AG04450 (cell line): ENCODE results near the gene DHX35. TPM values are rescaled to one million over a fixed set of nuclear protein-coding genes. Genes with fewer than 3 reads are reported as not detected.
A peak's percentile ranks its signal among the peaks of the same experiment; 100 is the strongest.

Experiments
- CTCF ChIA-PET: fragments of 300-600, 350-600 bp; formaldehyde crosslinking; extraction: SDS; loops from one replicate; lab custom pipeline; 2022; ENCODE audit warnings: antibody characterized with exemption, inconsistent platforms; lab: Charles Lee
- POLR2A ChIA-PET: fragments of 350-600 bp; formaldehyde crosslinking; extraction: SDS; loops from one replicate; lab custom pipeline; 2021; ENCODE audit warnings: antibody characterized with exemption, inconsistent platforms; lab: Yijun Ruan, JAX
- DNase-seq: peaks from one replicate; pipeline ENCODE4 v3.0.0-alpha.2; 2011; ENCODE audit warnings: low read depth, low spot score
- H3K27ac ChIP-seq: one replicate; pipeline ENCODE4 v1.5.1; 2012; ENCODE audit warnings: low read depth, low read length, control low read depth
- H3K27me3 ChIP-seq: one replicate; pipeline ENCODE4 v1.6.0; 2012; ENCODE audit warnings: low read length; ENCODE audit not compliant: control insufficient read depth, insufficient read depth
- H3K4me3 ChIP-seq: 2 replicates; pipeline ENCODE4 v1.5.1; 2011; ENCODE audit warnings: mild to moderate bottlenecking, low read depth, low read length, control low read depth
- H3K9me3 ChIP-seq: 2 replicates; pipeline ENCODE4 v1.5.1; 2012; ENCODE audit warnings: low read length; ENCODE audit not compliant: control insufficient read depth, insufficient read depth
- CTCF ChIP-seq: IDR thresholded peaks from 2 replicates; pipeline ENCODE4 v1.5.1; 2011; ENCODE audit warnings: low read depth, low read length, control low read depth, inconsistent platforms
- polyA plus RNA-seq: library from polyadenylated mRNA; depleted of rRNA; stranded (reverse); fragments of >200 nt; gene quantifications from 2 replicates; pipeline ENCODE4 v1.2.3, GENCODE V29; 2011

The DHX35 gene
- polyA plus RNA-seq, 1 experiment: 14.4 TPM

- Histone ChIP-seq H3K4me3 (peak overlapping the region; percentile 93), H3K9me3 (no peaks in the 10 kb centered on the region), H3K27ac (no peak overlapping the region), H3K27me3 (no peaks in the 10 kb centered on the region)
- DNase-seq: no peak
- POLR2A ChIA-PET: interaction anchor here (0.6 kb wide), 1 partner anchor 124 kb away, joined by 5 read pairs; the partner anchor contains the start of gene FAM83D
- no peak for TF ChIP-seq CTCF
- CTCF ChIA-PET: interaction anchor here (0.6 to 8.5 kb wide), 31 partner anchors 9 to 1913 kb away, joined by 3 to 315 read pairs (median 4); partner anchors contain the start of genes DHX35 and FAM83D
Measured at GRCh38 chr20:39050555-39050902, 88.4 kb downstream of the DHX35 start.

- Histone ChIP-seq H3K27ac (no peak overlapping the region), H3K27me3 (peaks cover 8% of the 10 kb centered on the region), H3K4me3 (no peak overlapping the region), H3K9me3 (no peaks in the 10 kb centered on the region)
- ChIA-PET CTCF (interaction anchor here (8.5 kb wide), 1 partner anchor 128 kb away, joined by 196 read pairs; the partner anchor contains the start of gene FAM83D), POLR2A (no interaction called here)
- DNase-seq: no peak
- TF ChIP-seq CTCF: no peak
Measured at GRCh38 chr20:39052676-39053075, 90.5 kb downstream of the DHX35 start.

GRCh38 chr20:39057143-39057542, 95.0 kb downstream of the DHX35 start:
- DNase-seq: no peak
- ChIA-PET CTCF (interaction anchor here (0.9 to 1.5 kb wide), 3 partner anchors 8 to 25 kb away, joined by 3 to 5 read pairs (median 4); no protein-coding TSS in a partner anchor), POLR2A (no interaction called here)
- TF ChIP-seq CTCF: no peak
- Histone ChIP-seq H3K27ac (no peak overlapping the region), H3K4me3 (no peak overlapping the region), H3K9me3 (no peaks in the 10 kb centered on the region), H3K27me3 (peaks cover 9% of the 10 kb centered on the region)

- no peak for TF ChIP-seq CTCF
- DNase-seq: no peak
- ChIA-PET CTCF (interaction anchor here (0.9 to 2.2 kb wide), 3 partner anchors 9 to 23 kb away, joined by 3 to 10 read pairs (median 5); no protein-coding TSS in a partner anchor), POLR2A (no interaction called here)
- Histone ChIP-seq H3K4me3 (no peak overlapping the region), H3K27me3 (peaks cover 9% of the 10 kb centered on the region), H3K27ac (no peak overlapping the region), H3K9me3 (no peaks in the 10 kb centered on the region)
Measured at GRCh38 chr20:39057911-39058310, 95.8 kb downstream of the DHX35 start.

- TF ChIP-seq CTCF: no peak
- peaks cover 9% of the 10 kb centered on the region for H3K27me3 ChIP-seq
- H3K9me3 ChIP-seq: no peaks in the 10 kb centered on the region
- ChIA-PET POLR2A (no interaction called here), CTCF (interaction anchor here (0.8 to 2.2 kb wide), 4 partner anchors 9 to 22 kb away, joined by 3 to 10 read pairs (median 4); no protein-coding TSS in a partner anchor)
- H3K27ac ChIP-seq: no peak overlapping the region
- no peak for DNase-seq
- H3K4me3 ChIP-seq: no peak overlapping the region
Measured at GRCh38 chr20:39059036-39059435, 96.9 kb downstream of the DHX35 start.
